Skeletal muscle satellite cell (primary cell): ENCODE data around the gene ZDHHC11.
"Not testable (repeated sequence)": the region's sequence is repeated elsewhere in the genome, so short reads cannot be mapped to it uniquely, and the experiment has no call there.

Experiments used
- H3K27me3 ChIP-seq: 2 replicates; pipeline ENCODE4 v1.7.0; 2013; ENCODE audit warnings: low read length; ENCODE audit not compliant: control insufficient read depth, insufficient read depth
- H3K36me3 ChIP-seq: 2 replicates; pipeline ENCODE4 v1.7.0; 2013; ENCODE audit warnings: mild to moderate bottlenecking, control low read depth, low read length; ENCODE audit not compliant: insufficient read depth
- H3K4me1 ChIP-seq: 2 replicates; pipeline ENCODE4 v1.7.0; 2013; ENCODE audit warnings: low read length; ENCODE audit not compliant: control insufficient read depth, insufficient read depth
- H3K4me2 ChIP-seq: 2 replicates; pipeline ENCODE4 v1.7.0; 2013; ENCODE audit warnings: mild to moderate bottlenecking, low read length
- H3K4me3 ChIP-seq: 2 replicates; pipeline ENCODE4 v1.7.0; 2013; ENCODE audit warnings: low read length
- H3K9ac ChIP-seq: 2 replicates; pipeline ENCODE4 v1.7.0; 2013; ENCODE audit warnings: mild to moderate bottlenecking, low read depth, low read length, moderate library complexity
- H3K9me3 ChIP-seq: replicated peaks from 2 replicates; pipeline ENCODE4 v1.7.0; 2013; ENCODE audit warnings: mild to moderate bottlenecking, control low read depth, low read length

Gene ZDHHC11

DNA sequence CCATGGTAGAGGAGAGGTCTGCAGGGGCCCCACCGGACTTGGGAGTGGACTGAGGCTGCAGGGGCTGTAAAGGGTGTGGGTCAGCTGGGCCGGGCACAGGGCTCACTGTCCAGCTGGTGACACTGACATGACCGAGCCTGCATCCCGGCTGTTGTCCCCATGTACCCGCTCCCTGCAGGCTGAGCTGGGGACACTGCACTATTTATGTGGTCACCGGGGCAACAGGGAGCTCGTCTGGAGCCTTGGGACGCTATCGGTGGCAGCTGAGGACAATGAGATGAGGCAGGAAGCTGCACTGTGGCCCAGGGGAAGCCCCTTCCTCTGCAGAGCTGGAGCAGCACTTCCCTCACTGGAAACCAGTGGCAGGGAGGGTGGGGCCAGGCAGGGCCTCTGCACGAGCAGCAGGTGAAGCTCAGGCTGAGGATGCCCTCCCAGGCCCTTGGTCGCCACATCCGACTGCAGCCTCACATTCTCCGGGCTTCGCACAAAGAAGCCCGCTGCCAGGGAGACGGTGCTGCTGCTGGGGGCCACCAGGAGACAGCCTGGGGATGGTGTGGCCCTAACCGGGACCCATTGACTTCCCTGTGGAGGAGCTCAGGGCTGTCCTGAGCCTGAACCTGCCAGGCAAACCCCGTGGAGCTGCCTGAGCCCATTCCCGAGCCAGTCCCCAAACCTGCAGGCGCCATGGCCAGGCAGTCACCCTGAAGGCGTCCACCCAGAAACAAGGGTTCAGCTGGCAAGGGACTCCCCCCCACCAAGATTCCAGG is 92.7 kb downstream of the ZDHHC11 start:
- H3K9ac ChIP-seq = no peak overlapping the region
- H3K27me3 ChIP-seq = peaks cover 30% of the 10 kb centered on the region

GRCh38 chr5:757346-757930 is 93.3 kb downstream of the ZDHHC11 start:
- H3K9me3 ChIP-seq = no peaks in the 10 kb centered on the region
- no peaks in the 10 kb centered on the region for H3K4me1 ChIP-seq
- H3K4me3 ChIP-seq = no peak overlapping the region
- H3K4me2 ChIP-seq = no peak overlapping the region
- H3K36me3 ChIP-seq = no peaks in the 10 kb centered on the region
- no peak overlapping the region for H3K9ac ChIP-seq
- H3K27me3 ChIP-seq = peaks cover 30% of the 10 kb centered on the region

More for the DNA sequence above, 92.7 kb downstream of the ZDHHC11 start:
- no peaks in the 10 kb centered on the region for H3K4me1 ChIP-seq
- no peak overlapping the region for H3K4me3 ChIP-seq
- H3K36me3 ChIP-seq = no peaks in the 10 kb centered on the region
- H3K9me3 ChIP-seq = no peaks in the 10 kb centered on the region
- no peak overlapping the region for H3K4me2 ChIP-seq

DNA sequence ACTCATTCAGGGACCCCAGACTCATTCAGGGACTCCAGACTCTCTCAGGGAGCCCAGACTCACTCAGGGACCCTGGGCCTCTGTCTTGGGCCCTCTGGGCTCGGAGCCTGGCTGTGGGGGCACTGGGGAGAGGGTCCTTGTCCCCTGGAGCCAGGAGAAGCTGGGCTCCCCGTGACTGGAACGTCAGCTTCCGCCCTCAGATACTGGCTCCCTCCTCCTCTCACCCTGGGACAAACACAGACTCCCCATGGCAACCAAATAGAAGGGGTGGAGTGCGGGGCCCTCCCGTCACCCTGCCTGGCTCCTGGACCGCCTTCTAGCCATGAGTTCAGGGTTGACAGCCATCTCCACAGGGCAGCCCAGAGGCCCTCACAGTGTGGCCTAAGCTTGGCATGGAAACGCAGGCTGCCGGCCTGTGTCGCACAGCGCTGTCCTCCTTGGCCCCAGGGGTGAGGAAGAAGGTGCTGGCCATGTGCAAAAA is 93.9 kb downstream of the ZDHHC11 start:
- no peaks in the 10 kb centered on the region for H3K36me3 ChIP-seq
- H3K27me3 ChIP-seq = peaks cover 30% of the 10 kb centered on the region
- H3K4me3 ChIP-seq = no peak overlapping the region
- no peaks in the 10 kb centered on the region for H3K4me1 ChIP-seq
- no peak overlapping the region for H3K4me2 ChIP-seq
- no peak overlapping the region for H3K9ac ChIP-seq
- H3K9me3 ChIP-seq = no peaks in the 10 kb centered on the region

DNA sequence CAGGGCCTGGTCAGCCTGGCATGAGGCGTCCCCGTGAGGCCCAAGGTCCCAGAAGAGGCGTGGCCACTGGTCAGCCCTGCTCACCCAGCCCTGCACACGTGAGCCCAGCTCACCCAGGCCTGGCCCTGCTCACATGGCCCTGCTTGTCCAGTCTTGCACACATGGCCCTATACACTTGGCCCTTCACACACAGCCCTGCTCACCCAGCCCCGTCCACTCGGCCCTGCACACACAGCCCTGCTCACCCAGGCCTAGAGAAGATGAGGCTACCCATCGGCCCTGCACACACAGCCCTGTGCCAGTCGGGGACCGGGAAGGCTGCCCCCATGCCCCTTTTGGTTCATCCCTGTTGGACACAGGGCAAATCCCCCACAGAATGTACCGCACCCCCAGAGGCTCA is 94.6 kb downstream of the ZDHHC11 start:
- H3K4me1 ChIP-seq = no peaks in the 10 kb centered on the region
- no peak overlapping the region for H3K4me2 ChIP-seq
- H3K9ac ChIP-seq = no peak overlapping the region
- no peaks in the 10 kb centered on the region for H3K36me3 ChIP-seq
- H3K4me3 ChIP-seq = no peak overlapping the region
- H3K9me3 ChIP-seq = no peaks in the 10 kb centered on the region
- H3K27me3 ChIP-seq = peaks cover 30% of the 10 kb centered on the region

DNA sequence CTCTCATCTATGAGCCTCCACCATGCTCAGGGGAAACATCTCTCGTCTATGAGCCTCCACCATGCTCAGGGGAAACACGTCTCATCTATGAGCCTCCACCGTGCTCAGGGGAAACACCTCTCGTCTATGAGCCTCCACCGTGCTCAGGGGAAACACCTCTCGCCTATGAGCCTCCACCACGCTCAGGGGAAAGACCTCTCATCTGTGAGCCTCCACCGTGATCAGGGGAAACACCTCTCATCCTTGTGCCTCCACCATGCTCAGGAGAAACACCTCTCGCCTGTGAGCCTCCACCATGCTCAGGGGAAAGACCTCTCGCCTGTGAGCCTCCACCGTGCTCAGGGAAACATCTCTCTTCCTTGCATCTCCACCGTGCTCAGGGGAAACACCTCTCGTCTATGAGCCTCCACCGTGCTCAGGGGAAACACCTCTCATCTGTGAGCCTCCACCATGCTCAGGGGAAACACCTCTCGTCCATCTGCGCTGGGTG is 96.6 kb downstream of the ZDHHC11 start:
- H3K9ac ChIP-seq, H3K4me1 ChIP-seq, H3K4me2 ChIP-seq, H3K9me3 ChIP-seq, H3K36me3 ChIP-seq, H3K4me3 ChIP-seq: not testable (repeated sequence)
- peaks cover 25% of the 10 kb centered on the region for H3K27me3 ChIP-seq

- H3K4me3 ChIP-seq, H3K9ac ChIP-seq, H3K4me1 ChIP-seq, H3K4me2 ChIP-seq, H3K36me3 ChIP-seq, H3K9me3 ChIP-seq: not testable (repeated sequence)
- H3K27me3 ChIP-seq = peaks cover 21% of the 10 kb centered on the region
Observed at GRCh38 chr5:753567-754142, 97.1 kb downstream of the ZDHHC11 start.

- H3K27me3 ChIP-seq = peaks cover 11% of the 10 kb centered on the region
- not testable (repeated sequence) for H3K4me1 ChIP-seq, H3K36me3 ChIP-seq, H3K9ac ChIP-seq, H3K9me3 ChIP-seq, H3K4me2 ChIP-seq, H3K4me3 ChIP-seq
Observed at GRCh38 chr5:752532-753115, 98.2 kb downstream of the ZDHHC11 start.

DNA sequence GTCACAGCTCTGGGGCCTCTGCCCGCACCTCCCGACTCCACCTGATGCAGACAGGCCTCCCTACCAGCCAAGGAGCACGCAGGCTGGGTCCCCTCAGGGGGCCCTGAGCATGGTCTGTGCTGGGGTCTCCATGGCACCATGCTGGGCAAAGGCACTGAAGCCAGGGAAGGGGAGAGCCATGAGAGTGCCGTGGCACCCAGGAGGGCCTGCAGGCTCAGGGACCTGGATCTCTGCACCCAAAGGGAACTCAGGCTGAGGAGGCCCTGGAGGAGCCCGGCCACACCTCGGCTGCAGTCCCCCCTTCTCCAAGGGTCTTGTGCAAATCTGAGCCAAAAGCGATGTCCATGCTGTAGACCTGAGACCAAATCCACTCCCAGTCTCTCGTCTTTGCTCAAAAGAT is 98.8 kb downstream of the ZDHHC11 start:
- not testable (repeated sequence) for H3K4me2 ChIP-seq, H3K27me3 ChIP-seq, H3K4me1 ChIP-seq, H3K36me3 ChIP-seq, H3K4me3 ChIP-seq, H3K9me3 ChIP-seq, H3K9ac ChIP-seq

DNA sequence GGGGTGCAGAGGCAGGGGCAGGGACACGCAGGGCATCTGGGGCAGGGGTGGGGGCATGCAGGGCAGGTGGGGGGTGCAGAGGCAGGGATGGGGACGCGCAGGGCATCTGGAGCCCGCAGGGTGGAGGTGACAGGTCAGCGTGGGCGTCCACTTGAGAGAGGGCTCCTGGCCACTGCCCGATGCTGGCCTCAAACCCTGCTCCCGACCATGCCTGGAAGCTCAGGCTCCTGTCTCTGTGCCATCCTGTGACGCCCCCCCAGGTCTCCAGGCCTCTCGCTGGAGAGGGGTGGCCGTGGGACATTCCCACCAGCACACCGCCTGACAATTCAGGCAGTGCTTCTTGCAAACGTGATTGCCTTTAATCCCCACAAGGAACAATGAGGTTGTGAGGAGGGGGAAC is 99.3 kb downstream of the ZDHHC11 start:
- Histone ChIP-seq H3K4me3 (no peak overlapping the region), H3K4me2 (no peak overlapping the region), H3K36me3 (no peaks in the 10 kb centered on the region), H3K9ac (no peak overlapping the region), H3K9me3 (no peaks in the 10 kb centered on the region), H3K27me3 (no peaks in the 10 kb centered on the region), H3K4me1 (no peaks in the 10 kb centered on the region)

DNA sequence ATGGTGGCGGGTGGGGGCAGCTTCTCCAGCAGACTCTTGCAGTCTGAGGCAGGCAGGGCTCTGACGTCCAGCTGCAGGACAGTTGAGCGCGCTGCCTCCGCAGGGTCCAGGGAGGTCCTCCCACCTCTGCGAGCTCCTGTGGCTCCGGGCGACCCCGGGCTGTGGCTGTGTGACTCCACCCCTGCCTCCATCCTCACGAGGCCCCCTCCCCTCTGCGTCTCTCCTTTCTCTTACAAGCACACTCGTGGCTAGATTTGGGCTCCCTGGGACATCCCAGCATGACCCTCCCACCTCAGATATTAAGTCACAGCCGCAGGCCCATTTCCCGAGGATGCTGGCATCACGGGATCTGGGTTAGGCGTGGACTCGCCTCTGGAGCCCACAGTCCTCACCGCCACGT is 100.6 kb downstream of the ZDHHC11 start:
- not testable (repeated sequence) for H3K36me3 ChIP-seq, H3K4me1 ChIP-seq, H3K4me3 ChIP-seq, H3K27me3 ChIP-seq, H3K9ac ChIP-seq, H3K9me3 ChIP-seq, H3K4me2 ChIP-seq

DNA sequence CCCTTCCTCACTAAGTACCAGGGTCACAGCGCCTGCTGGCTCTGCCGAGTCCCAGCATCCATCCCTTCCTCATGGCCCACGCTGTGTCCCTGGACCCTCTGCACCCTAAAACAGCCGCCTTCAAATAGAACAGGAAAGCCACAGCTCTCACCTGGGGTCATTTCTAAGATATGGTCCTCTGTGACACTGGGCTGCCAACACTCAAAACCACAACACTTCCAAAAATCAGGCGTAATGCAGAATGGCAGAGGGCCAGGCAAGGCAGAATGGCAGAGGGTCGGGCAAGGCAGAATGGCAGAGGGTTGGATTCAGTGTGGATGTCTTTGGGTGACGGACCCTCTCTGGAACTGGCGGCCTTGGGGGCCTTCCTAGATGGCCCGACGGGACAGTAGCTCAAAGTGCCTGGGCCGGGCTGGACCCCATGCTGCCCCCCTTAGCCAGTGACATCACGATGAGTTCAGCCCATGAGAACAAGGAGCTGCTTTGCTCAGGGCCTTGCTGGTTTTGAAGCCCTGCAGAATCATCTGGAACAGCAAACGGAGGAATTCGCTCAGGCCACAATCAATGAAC is 101.6 kb downstream of the ZDHHC11 start:
- Histone ChIP-seq H3K4me1 (no peaks in the 10 kb centered on the region), H3K9me3 (no peaks in the 10 kb centered on the region), H3K9ac (no peak overlapping the region), H3K36me3 (no peaks in the 10 kb centered on the region), H3K27me3 (no peaks in the 10 kb centered on the region), H3K4me3 (no peak overlapping the region), H3K4me2 (no peak overlapping the region)
